HCT116 (cell line): ENCODE results near the gene ADAM8. TPM values are rescaled to one million over a fixed set of nuclear protein-coding genes. Genes with fewer than 3 reads are reported as not detected.

Experiments
- ATAC-seq: fragments of 200-7000 bp; cut with Tn5 transposase; 2 replicates; pipeline ENCODE4 v1.9.1; 2020; ENCODE audit warnings: mild to moderate bottlenecking, moderate library complexity
- BruUV-seq: library from RNA; stranded (reverse); fragments of 400-500 nt; replicated peaks from 2 replicates; lab custom pipeline; 2021; lab: Mats Ljungman, UMichigan
- CTCF ChIA-PET: fragments of 300-600 bp; sonication (Branson Sonifier 250); formaldehyde crosslinking; loops from one replicate; lab custom pipeline; 2021; ENCODE audit warnings: antibody characterized with exemption; lab: Charles Lee
- POLR2A ChIA-PET: fragments of 300-600, 350-600 bp; sonication (Branson Sonifier 250); formaldehyde crosslinking; loops from one replicate; lab custom pipeline; 2021; ENCODE audit warnings: antibody characterized with exemption; lab: Charles Lee
- RAD21 ChIA-PET, 2 experiments: fragments of 300-600 bp; sonication (Branson Sonifier 250); formaldehyde crosslinking; loops; one replicate each; lab custom pipeline; 2023; ENCODE audit warnings: low total read pairs in 2 of 2; ENCODE audit not compliant: uncharacterized antibody in 2 of 2, unreplicated experiment in 2 of 2, low non-redundant PET in 1 of 2; lab: Charles Lee
- DNase-seq: peaks from one replicate; pipeline ENCODE4 v3.0.0-alpha.2; 2010; ENCODE audit warnings: low read depth, low spot score
- H2AFZ ChIP-seq: fragments of 200-600 bp; shearing (Covaris generic), sonication (generic); 2 replicates; pipeline ENCODE4 v1.6.1; 2017; ENCODE audit warnings: low read depth, mixed run types, mixed read lengths, antibody characterized with exemption, low read length; ENCODE audit not compliant: poor library complexity, severe bottlenecking
- H3K27ac ChIP-seq: 2 replicates; pipeline ENCODE4 v1.5.1; 2012; ENCODE audit warnings: low read depth, low read length
- H3K27me3 ChIP-seq: fragments of 200-600 bp; sonication (generic); 2 replicates; pipeline ENCODE4 v1.6.1; 2016; ENCODE audit warnings: mixed run types, low read length, mixed read lengths; ENCODE audit not compliant: insufficient read depth
- H3K36me3 ChIP-seq, 2 experiments: fragments of 200-500 bp in 1 of 2; fragments of 200-600 bp in 1 of 2; sonication (Bioruptor generic) in 1 of 2; sonication (generic) in 1 of 2; 2 replicates each; pipeline versions ENCODE4 v1.5.1 to v1.6.1; 2014 to 2016; ENCODE audit warnings: low read length in 2 of 2, inconsistent platforms in 1 of 2, mixed read lengths in 1 of 2, mixed run types in 1 of 2; ENCODE audit not compliant: insufficient read depth in 2 of 2, control insufficient read depth in 1 of 2
- H3K4me1 ChIP-seq, 2 experiments: fragments of 200-600 bp in 1 of 2; sonication (generic) in 1 of 2; 2 replicates each; pipeline versions ENCODE4 v1.5.1 to v1.6.1; 2012 to 2017; ENCODE audit warnings: low read length in 2 of 2, inconsistent platforms in 1 of 2, mild to moderate bottlenecking in 1 of 2, mixed read lengths in 1 of 2, mixed run types in 1 of 2, moderate library complexity in 1 of 2; ENCODE audit not compliant: insufficient read depth in 2 of 2, control insufficient read depth in 1 of 2
- H3K4me2 ChIP-seq: fragments of 200-600 bp; sonication (generic); 2 replicates; pipeline ENCODE4 v1.6.1; 2017; ENCODE audit warnings: mixed run types, low read length, mixed read lengths
- H3K4me3 ChIP-seq, 2 experiments: fragments of 200-600 bp in 1 of 2; sonication (generic) in 1 of 2; replicated peaks in 1 of 2; 2 replicates each; pipeline ENCODE4 v1.5.1; 2011 to 2016; ENCODE audit warnings: low read length in 2 of 2, control low read depth in 1 of 2, low read depth in 1 of 2, mild to moderate bottlenecking in 1 of 2, mixed read lengths in 1 of 2, mixed run types in 1 of 2
- H3K79me2 ChIP-seq: fragments of 200-600 bp; sonication (generic); 2 replicates; pipeline ENCODE4 v1.6.1; 2017; ENCODE audit warnings: mild to moderate bottlenecking, mixed run types, low read length, moderate library complexity, mixed read lengths; ENCODE audit not compliant: insufficient read depth
- H3K9ac ChIP-seq: fragments of 200-600 bp; sonication (generic); 2 replicates; pipeline ENCODE4 v1.6.1; 2016; ENCODE audit warnings: low read length, mixed read lengths
- H3K9me2 ChIP-seq: fragments of 200-600 bp; sonication (generic), shearing (Covaris generic); 2 replicates; pipeline ENCODE4 v1.6.1; 2017; ENCODE audit warnings: mixed run types, mild to moderate bottlenecking, moderate library complexity; ENCODE audit not compliant: insufficient read depth
- H3K9me3 ChIP-seq, 2 experiments: fragments of 200-500 bp in 1 of 2; fragments of 200-600 bp in 1 of 2; sonication (Bioruptor generic) in 1 of 2; sonication (generic) in 1 of 2; 2 replicates each; pipeline ENCODE4 v1.6.1; 2014 to 2017; ENCODE audit warnings: low read length in 2 of 2, mixed read lengths in 2 of 2, inconsistent platforms in 1 of 2, low read depth in 1 of 2, mild to moderate bottlenecking in 1 of 2, mixed run types in 1 of 2, moderate library complexity in 1 of 2; ENCODE audit not compliant: control insufficient read depth in 1 of 2, insufficient read depth in 1 of 2
- H4K20me1 ChIP-seq: fragments of 200-600 bp; sonication (generic), shearing (Covaris generic); 2 replicates; pipeline ENCODE4 v1.6.1; 2017; ENCODE audit warnings: mixed run types, mild to moderate bottlenecking, moderate library complexity; ENCODE audit not compliant: insufficient read depth
- CBX3 ChIP-seq: IDR thresholded peaks from 2 replicates; pipeline ENCODE4 v1.6.1; 2012; ENCODE audit warnings: low read depth
- CEBPB ChIP-seq: IDR thresholded peaks from 2 replicates; pipeline ENCODE4 v1.6.1; 2012; ENCODE audit warnings: low read depth
- EGR1 ChIP-seq: IDR thresholded peaks from 2 replicates; pipeline ENCODE4 v1.6.1; 2012; ENCODE audit warnings: low read depth
- EZH2 ChIP-seq: fragments of 200-600 bp; sonication (generic); IDR thresholded peaks from 2 replicates; pipeline ENCODE4 v1.6.1; 2017; ENCODE audit warnings: antibody characterized with exemption, mixed run types
- EZH2phosphoT487 ChIP-seq: fragments of 200-600 bp; IDR thresholded peaks from 2 replicates; pipeline ENCODE4 v1.6.1; 2018; ENCODE audit warnings: antibody characterized with exemption, borderline replicate concordance
- SIN3A ChIP-seq: IDR thresholded peaks from 2 replicates; pipeline ENCODE4 v1.6.1; 2012; ENCODE audit warnings: low read depth
- SRF ChIP-seq: IDR thresholded peaks from 2 replicates; pipeline ENCODE4 v1.6.1; 2012; ENCODE audit warnings: low read depth
- TCF7L2 ChIP-seq: IDR thresholded peaks from 2 replicates; pipeline ENCODE4 v1.7.0; 2011; ENCODE audit warnings: borderline replicate concordance, inconsistent platforms; ENCODE audit not compliant: insufficient read depth, insufficient read length; ENCODE audit errors: extremely low read depth
- YY1 ChIP-seq: IDR thresholded peaks from 2 replicates; pipeline ENCODE4 v1.6.1; 2011; ENCODE audit warnings: low read length, low read depth, moderate library complexity, mild to moderate bottlenecking; ENCODE audit not compliant: insufficient replicate concordance; ENCODE audit errors: extremely low read depth
- ZNF274 ChIP-seq: fragments of 200-500 bp; sonication (Bioruptor generic); IDR thresholded peaks from 2 replicates; pipeline ENCODE4 v1.6.1; 2014; ENCODE audit warnings: mild to moderate bottlenecking, low read depth, low read length, inconsistent platforms
- intact Hi-C: fragments of 100-400 bp; cut with micrococcal nuclease; formaldehyde crosslinking; loops from 2 replicates; pipeline ENCODE4 v1.10.0; 2022
- total RNA-seq: library from RNA; stranded (reverse); gene quantifications from one replicate; pipeline ENCODE4 v1.2.1, GENCODE V29; 2021; ENCODE audit not compliant: unreplicated experiment
- TF ChIP-seq, protein P1 (sequence below): IDR thresholded peaks from 2 replicates; pipeline ENCODE4 v1.6.1; 2012
- TF ChIP-seq, protein P2 (sequence below): IDR thresholded peaks from 2 replicates; pipeline ENCODE4 v1.6.1; 2012; ENCODE audit warnings: low read depth

Gene ADAM8
- total RNA-seq, 1 experiment from 2014 or later, result 4.1 TPM

GRCh38 chr10:133249975-133250754 is 26.5 kb downstream of the ADAM8 start:
- ChIA-PET CTCF (no interaction called here), POLR2A (no interaction called here), RAD21 (no interaction called here)
- no peaks in the 10 kb centered on the region for H3K27me3 ChIP-seq
- no peak for DNase-seq
- no peaks in the 10 kb centered on the region for H3K36me3 ChIP-seq
- no peaks in the 10 kb centered on the region for H3K9me2 ChIP-seq
- no peak overlapping the region for H3K4me2 ChIP-seq
- peaks cover 0 to 9% of the 10 kb centered on the region in 2 experiments; a peak in 1 of 4 replicates for H3K4me1 ChIP-seq
- no peak overlapping the region for H3K27ac ChIP-seq
- H3K4me3 ChIP-seq, result no peak overlapping the region
- intact Hi-C loops, result loop anchor here (10.0 kb wide), 1 partner anchor 345 kb away; no protein-coding TSS in a partner anchor
- no peaks in the 10 kb centered on the region for H3K9me3 ChIP-seq
- TF ChIP-seq SIN3A (no peak), EZH2phosphoT487 (no peak)
- TF ChIP-seq, protein P1, sequence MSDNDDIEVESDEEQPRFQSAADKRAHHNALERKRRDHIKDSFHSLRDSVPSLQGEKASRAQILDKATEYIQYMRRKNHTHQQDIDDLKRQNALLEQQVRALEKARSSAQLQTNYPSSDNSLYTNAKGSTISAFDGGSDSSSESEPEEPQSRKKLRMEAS, result no peak
- TF ChIP-seq, all 23 proteins: peak for 0
- no TSS peak for BruUV-seq
- H3K9ac ChIP-seq, result no peak overlapping the region
- no peak overlapping the region for H2AFZ ChIP-seq
- no peaks in the 10 kb centered on the region for H3K79me2 ChIP-seq
- ATAC-seq, result no peak
- H4K20me1 ChIP-seq, result no peaks in the 10 kb centered on the region

GRCh38 chr10:133249094-133249780 is 27.4 kb downstream of the ADAM8 start:
- no peak for DNase-seq
- Histone ChIP-seq H3K4me2 (no peak overlapping the region), H4K20me1 (no peaks in the 10 kb centered on the region), H3K27me3 (no peaks in the 10 kb centered on the region), H3K27ac (no peak overlapping the region), H3K79me2 (no peaks in the 10 kb centered on the region), H3K4me1 (peaks cover 0 to 9% of the 10 kb centered on the region in 2 experiments; a peak in 1 of 4 replicates), H3K9ac (no peak overlapping the region), H3K4me3 (no peak overlapping the region), H3K9me2 (no peaks in the 10 kb centered on the region), H3K9me3 (no peaks in the 10 kb centered on the region), H3K36me3 (no peaks in the 10 kb centered on the region), H2AFZ (no peak overlapping the region)
- intact Hi-C loops, result no loop called here
- no TSS peak for BruUV-seq
- POLR2A ChIA-PET, result no interaction called here
- ATAC-seq, result 0 out of 2 replicates have a peak, but pooled peaks have one; percentile 28
- RAD21 ChIA-PET, result no interaction called here
- CTCF ChIA-PET, result no interaction called here
- TF ChIP-seq CEBPB (no peak), SRF (no peak), EZH2 (no peak), CBX3 (no peak), EZH2phosphoT487 (no peak), ZNF274 (no peak), YY1 (no peak), SIN3A (no peak), TCF7L2 (no peak), EGR1 (no peak)
- TF ChIP-seq, protein P1, result no peak
- TF ChIP-seq, protein P2, sequence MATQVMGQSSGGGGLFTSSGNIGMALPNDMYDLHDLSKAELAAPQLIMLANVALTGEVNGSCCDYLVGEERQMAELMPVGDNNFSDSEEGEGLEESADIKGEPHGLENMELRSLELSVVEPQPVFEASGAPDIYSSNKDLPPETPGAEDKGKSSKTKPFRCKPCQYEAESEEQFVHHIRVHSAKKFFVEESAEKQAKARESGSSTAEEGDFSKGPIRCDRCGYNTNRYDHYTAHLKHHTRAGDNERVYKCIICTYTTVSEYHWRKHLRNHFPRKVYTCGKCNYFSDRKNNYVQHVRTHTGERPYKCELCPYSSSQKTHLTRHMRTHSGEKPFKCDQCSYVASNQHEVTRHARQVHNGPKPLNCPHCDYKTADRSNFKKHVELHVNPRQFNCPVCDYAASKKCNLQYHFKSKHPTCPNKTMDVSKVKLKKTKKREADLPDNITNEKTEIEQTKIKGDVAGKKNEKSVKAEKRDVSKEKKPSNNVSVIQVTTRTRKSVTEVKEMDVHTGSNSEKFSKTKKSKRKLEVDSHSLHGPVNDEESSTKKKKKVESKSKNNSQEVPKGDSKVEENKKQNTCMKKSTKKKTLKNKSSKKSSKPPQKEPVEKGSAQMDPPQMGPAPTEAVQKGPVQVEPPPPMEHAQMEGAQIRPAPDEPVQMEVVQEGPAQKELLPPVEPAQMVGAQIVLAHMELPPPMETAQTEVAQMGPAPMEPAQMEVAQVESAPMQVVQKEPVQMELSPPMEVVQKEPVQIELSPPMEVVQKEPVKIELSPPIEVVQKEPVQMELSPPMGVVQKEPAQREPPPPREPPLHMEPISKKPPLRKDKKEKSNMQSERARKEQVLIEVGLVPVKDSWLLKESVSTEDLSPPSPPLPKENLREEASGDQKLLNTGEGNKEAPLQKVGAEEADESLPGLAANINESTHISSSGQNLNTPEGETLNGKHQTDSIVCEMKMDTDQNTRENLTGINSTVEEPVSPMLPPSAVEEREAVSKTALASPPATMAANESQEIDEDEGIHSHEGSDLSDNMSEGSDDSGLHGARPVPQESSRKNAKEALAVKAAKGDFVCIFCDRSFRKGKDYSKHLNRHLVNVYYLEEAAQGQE, result no peak
